Neural cell (in vitro differentiated cells): ENCODE measurements around the gene PPP1R12A. TPM values are rescaled to one million over a fixed set of nuclear protein-coding genes. Genes with fewer than 3 reads are reported as not detected.
"Not testable (repeated sequence)": the region's sequence is repeated elsewhere in the genome, so short reads cannot be mapped to it uniquely, and the experiment has no call there.

Source experiments
- H2AFZ ChIP-seq: fragments of 200-600, 300-800 bp; sonication (generic), shearing (Covaris generic); 2 replicates; pipeline ENCODE4 v1.6.0; 2014; ENCODE audit warnings: low read depth, mild to moderate bottlenecking, antibody characterized with exemption, low read length, moderate library complexity
- H3F3A ChIP-seq: fragments of 200-600 bp; shearing (Covaris generic); 2 replicates; pipeline ENCODE4 v1.6.1; 2016; ENCODE audit warnings: mild to moderate bottlenecking, moderate library complexity, mixed read lengths, antibody characterized with exemption, low read length; ENCODE audit not compliant: insufficient read depth, poor library complexity, severe bottlenecking
- H3K27ac ChIP-seq: fragments of 200-600, 300-800 bp; sonication (generic), shearing (Covaris generic); 2 replicates; pipeline ENCODE4 v1.5.1; 2014; ENCODE audit warnings: mild to moderate bottlenecking, low read length, moderate library complexity
- H3K27me3 ChIP-seq: fragments of 300-800, 200-600 bp; sonication (generic), shearing (Covaris generic); 2 replicates; pipeline ENCODE4 v1.6.0; 2014; ENCODE audit warnings: mild to moderate bottlenecking, low read depth, low read length, moderate library complexity; ENCODE audit not compliant: insufficient read depth
- H3K36me3 ChIP-seq: fragments of 300-800, 200-600 bp; sonication (generic), shearing (Covaris generic); 2 replicates; pipeline ENCODE4 v1.5.1; 2014; ENCODE audit warnings: mild to moderate bottlenecking, antibody characterized with exemption, low read length, moderate library complexity; ENCODE audit not compliant: insufficient read depth
- H3K4me2 ChIP-seq: fragments of 300-800, 200-600 bp; sonication (generic), shearing (Covaris generic); 2 replicates; pipeline ENCODE4 v1.6.0; 2014; ENCODE audit warnings: mild to moderate bottlenecking, low read length
- H3K4me3 ChIP-seq: fragments of 300-800, 200-600 bp; sonication (generic), shearing (Covaris generic); 2 replicates; pipeline ENCODE4 v1.5.1; 2014; ENCODE audit warnings: mild to moderate bottlenecking, low read length, moderate library complexity
- H3K79me2 ChIP-seq: fragments of 200-600 bp; shearing (Covaris generic); replicated peaks from 2 replicates; pipeline ENCODE4 v1.6.0; 2014; ENCODE audit warnings: mild to moderate bottlenecking, low read length, moderate library complexity; ENCODE audit not compliant: insufficient read depth
- H3K9ac ChIP-seq: fragments of 300-800, 200-600 bp; sonication (generic), shearing (Covaris generic); 2 replicates; pipeline ENCODE4 v1.6.1; 2016; ENCODE audit warnings: mild to moderate bottlenecking, low read length, mixed read lengths
- H3K9me2 ChIP-seq: fragments of 200-600 bp; shearing (Covaris generic); 2 replicates; pipeline ENCODE4 v1.6.1; 2016; ENCODE audit warnings: mild to moderate bottlenecking, low read length, mixed read lengths; ENCODE audit not compliant: insufficient read depth
- H3K9me3 ChIP-seq: fragments of 200-600, 300-800 bp; sonication (generic), shearing (Covaris generic); 2 replicates; pipeline ENCODE4 v1.6.1; 2016; ENCODE audit warnings: mild to moderate bottlenecking, mixed run types, low read length, moderate library complexity, mixed read lengths
- H4K20me1 ChIP-seq: fragments of 200-600 bp; shearing (Covaris generic); 2 replicates; pipeline ENCODE4 v1.6.1; 2016; ENCODE audit warnings: mild to moderate bottlenecking, mixed run types; ENCODE audit not compliant: insufficient read depth
- EP300 ChIP-seq: fragments of 450-650 bp; conservative IDR thresholded peaks from 2 replicates; pipeline ENCODE4 v1.6.1; 2014; ENCODE audit warnings: antibody characterized with exemption, mild to moderate bottlenecking, moderate library complexity; ENCODE audit not compliant: poor library complexity, severe bottlenecking
- EZH2 ChIP-seq: fragments of 200-600, 300-800 bp; shearing (Covaris generic), sonication (generic); IDR thresholded peaks from 2 replicates; pipeline ENCODE4 v1.6.1; 2014; ENCODE audit warnings: antibody characterized with exemption, low read length, borderline replicate concordance, mild to moderate bottlenecking; ENCODE audit not compliant: insufficient read depth, poor library complexity, severe bottlenecking
- POLR2AphosphoS5 ChIP-seq: IDR thresholded peaks from 2 replicates; pipeline ENCODE4 v1.6.1; 2012
- RAD21 ChIP-seq: fragments of 450-650 bp; conservative IDR thresholded peaks from 2 replicates; pipeline ENCODE4 v1.6.1; 2014; ENCODE audit warnings: antibody characterized with exemption, mild to moderate bottlenecking, moderate library complexity
- SMC3 ChIP-seq: fragments of 450-650 bp; conservative IDR thresholded peaks from 2 replicates; pipeline ENCODE4 v1.6.1; 2014; ENCODE audit warnings: antibody characterized with exemption, mild to moderate bottlenecking, moderate library complexity; ENCODE audit not compliant: poor library complexity
- TAF1 ChIP-seq: IDR thresholded peaks from 2 replicates; pipeline ENCODE4 v1.6.1; 2012; ENCODE audit warnings: low read depth
- polyA plus RNA-seq: library from polyadenylated mRNA; depleted of rRNA; stranded (reverse); fragments of >200 nt; gene quantifications from 2 replicates; pipeline ENCODE4 v1.2.3, GENCODE V29; 2014
- TF ChIP-seq, protein P1 (sequence below): IDR thresholded peaks from 2 replicates; pipeline ENCODE4 v1.6.1; 2012; ENCODE audit warnings: borderline replicate concordance

PPP1R12A gene
- polyA plus RNA-seq, 1 donor from 2014 or later, result 68.2 TPM

DNA sequence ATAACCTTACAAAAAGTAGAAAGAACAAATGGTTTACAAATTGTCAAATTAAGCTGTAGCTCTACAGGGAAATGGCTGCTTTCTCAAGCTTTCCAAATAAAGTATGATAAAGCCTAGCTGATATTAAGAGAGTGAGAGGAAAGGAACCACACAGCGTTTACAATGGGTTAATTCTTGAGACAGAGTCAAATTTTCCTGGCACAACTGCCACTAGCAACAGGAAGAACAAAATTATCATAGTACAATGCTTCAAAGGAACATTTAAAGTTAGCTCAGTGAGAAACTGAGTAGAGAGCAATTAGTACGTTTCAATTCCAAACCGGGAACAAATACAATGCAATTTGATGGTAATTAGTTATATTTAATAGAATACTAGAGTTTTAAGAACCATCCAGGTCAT, 116.0 kb downstream of the PPP1R12A start (continued):
- no peak for TF ChIP-seq SMC3

DNA sequence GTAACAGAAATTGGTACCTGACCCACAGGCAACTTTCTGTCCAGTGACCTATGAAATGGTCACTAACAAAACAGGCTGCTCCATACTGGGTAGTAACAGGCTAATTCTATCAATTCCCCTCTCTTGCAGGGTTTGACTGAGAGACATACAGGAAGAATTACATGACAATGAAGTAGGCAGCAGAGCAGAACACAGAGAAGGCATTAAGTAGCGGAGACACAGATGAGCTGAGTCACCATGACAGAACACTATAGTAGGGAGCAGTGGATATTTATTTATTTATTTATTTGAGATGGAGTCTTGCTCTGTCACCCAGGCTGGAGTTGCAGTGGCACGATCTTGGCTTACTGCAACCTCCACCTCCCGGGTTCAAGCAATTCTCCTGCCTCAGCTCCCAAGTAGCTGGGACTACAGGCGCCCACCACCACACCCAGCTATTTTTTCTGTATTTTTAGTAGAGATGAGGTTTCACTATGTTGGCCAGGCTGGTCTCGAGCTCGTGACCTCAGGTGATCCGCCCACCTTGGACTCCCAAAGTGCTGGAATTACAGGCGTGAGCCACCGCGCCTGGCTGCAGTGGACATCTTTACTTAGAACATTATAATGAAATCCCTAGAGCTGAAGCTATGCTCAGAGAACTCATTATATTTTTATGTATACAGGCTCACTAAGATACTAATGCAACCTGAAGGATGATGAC, 150.4 kb downstream of the PPP1R12A start:
- H3K27ac ChIP-seq, H3K9ac ChIP-seq, H2AFZ ChIP-seq, H3K27me3 ChIP-seq, H3K4me3 ChIP-seq, H4K20me1 ChIP-seq, H3K4me2 ChIP-seq, H3K36me3 ChIP-seq, H3K9me2 ChIP-seq, H3K9me3 ChIP-seq, H3K79me2 ChIP-seq, H3F3A ChIP-seq: not testable (repeated sequence)

DNA sequence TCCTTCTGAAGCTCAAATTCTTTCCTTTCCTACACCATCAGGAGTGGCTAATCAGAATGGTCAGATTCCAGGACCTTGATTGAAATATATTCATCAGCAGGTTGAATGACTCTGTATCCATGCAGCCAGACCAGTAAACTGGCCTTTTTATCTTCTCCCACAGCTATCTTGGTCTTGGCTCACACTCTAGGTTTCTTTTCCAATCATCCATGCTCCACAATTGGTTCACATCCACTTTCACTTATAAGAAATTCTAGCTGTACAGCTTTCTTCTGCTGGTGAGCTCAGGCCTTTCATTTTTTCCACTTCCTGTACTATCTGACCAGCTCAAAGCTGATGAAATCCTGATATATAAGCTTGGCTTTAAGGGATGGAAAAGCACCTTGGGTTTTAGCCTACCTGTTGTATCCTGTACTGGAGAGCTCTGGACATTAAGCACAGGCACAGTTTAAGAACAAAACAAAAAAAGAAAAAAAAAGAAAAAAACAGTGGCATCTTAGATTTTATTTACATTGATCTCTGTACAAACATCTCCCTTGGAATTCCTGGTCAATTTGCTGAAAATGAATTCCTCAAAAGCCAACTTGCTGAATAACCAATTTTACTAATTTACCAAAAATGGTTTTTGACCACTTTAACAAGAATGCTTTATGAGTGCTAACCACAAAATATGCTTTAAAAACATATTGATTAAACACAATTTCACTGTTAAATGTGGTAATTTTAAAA, 152.6 kb downstream of the PPP1R12A start:
- no peaks in the 10 kb centered on the region for H3F3A ChIP-seq
- H2AFZ ChIP-seq, result no peak overlapping the region
- H3K36me3 ChIP-seq, result no peaks in the 10 kb centered on the region
- H3K27ac ChIP-seq, result no peak overlapping the region
- no peak overlapping the region for H3K4me3 ChIP-seq
- no peak overlapping the region for H3K4me2 ChIP-seq
- H4K20me1 ChIP-seq, result no peaks in the 10 kb centered on the region
- no peaks in the 10 kb centered on the region for H3K9me2 ChIP-seq
- H3K79me2 ChIP-seq, result no peaks in the 10 kb centered on the region
- no peak for TF ChIP-seq EZH2
- TF ChIP-seq SMC3, result no peak
- no peak for TF ChIP-seq EP300
- H3K9me3 ChIP-seq, result no peaks in the 10 kb centered on the region
- H3K27me3 ChIP-seq, result no peaks in the 10 kb centered on the region
- H3K9ac ChIP-seq, result no peak overlapping the region

DNA sequence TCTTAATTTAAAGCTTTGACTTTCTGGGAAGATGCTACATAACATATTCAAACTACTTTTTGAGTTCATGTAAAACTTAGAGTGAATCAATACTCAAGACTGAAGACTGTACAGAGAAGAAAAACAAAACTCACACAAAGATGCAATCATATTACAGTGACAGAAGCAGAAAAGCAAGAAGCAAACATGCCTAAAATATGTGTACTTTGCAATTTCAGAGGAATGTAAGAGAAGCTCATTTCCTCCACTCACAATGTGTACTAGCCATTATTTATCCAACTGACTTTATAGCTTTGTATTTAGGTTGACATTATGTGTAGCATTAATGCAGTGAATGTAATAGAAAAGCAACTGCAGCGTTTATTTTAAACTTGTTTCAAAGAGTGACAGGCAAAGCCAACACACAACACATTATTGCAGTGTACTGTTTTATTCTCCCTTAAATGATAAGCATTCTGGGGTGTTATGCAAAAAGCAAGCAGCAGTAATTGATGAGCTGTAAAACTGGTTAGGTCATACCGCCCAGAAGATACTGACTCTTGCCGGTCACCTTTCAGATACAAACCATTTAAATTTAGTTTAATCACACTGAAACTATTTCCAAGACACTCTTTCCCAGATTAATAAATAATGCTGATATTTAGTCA, 156.0 kb downstream of the PPP1R12A start:
- Histone ChIP-seq H3K9ac (no peak overlapping the region), H3K79me2 (no peaks in the 10 kb centered on the region), H3K27me3 (no peaks in the 10 kb centered on the region), H3K36me3 (peaks cover 4% of the 10 kb centered on the region), H3K9me3 (no peaks in the 10 kb centered on the region), H3K4me3 (no peak overlapping the region), H3K9me2 (no peaks in the 10 kb centered on the region), H3K27ac (no peak overlapping the region), H2AFZ (no peak overlapping the region), H4K20me1 (no peaks in the 10 kb centered on the region), H3K4me2 (no peak overlapping the region), H3F3A (no peaks in the 10 kb centered on the region)
- TF ChIP-seq TAF1 (no peak), POLR2AphosphoS5 (no peak), RAD21 (no peak)
- TF ChIP-seq, protein P1, sequence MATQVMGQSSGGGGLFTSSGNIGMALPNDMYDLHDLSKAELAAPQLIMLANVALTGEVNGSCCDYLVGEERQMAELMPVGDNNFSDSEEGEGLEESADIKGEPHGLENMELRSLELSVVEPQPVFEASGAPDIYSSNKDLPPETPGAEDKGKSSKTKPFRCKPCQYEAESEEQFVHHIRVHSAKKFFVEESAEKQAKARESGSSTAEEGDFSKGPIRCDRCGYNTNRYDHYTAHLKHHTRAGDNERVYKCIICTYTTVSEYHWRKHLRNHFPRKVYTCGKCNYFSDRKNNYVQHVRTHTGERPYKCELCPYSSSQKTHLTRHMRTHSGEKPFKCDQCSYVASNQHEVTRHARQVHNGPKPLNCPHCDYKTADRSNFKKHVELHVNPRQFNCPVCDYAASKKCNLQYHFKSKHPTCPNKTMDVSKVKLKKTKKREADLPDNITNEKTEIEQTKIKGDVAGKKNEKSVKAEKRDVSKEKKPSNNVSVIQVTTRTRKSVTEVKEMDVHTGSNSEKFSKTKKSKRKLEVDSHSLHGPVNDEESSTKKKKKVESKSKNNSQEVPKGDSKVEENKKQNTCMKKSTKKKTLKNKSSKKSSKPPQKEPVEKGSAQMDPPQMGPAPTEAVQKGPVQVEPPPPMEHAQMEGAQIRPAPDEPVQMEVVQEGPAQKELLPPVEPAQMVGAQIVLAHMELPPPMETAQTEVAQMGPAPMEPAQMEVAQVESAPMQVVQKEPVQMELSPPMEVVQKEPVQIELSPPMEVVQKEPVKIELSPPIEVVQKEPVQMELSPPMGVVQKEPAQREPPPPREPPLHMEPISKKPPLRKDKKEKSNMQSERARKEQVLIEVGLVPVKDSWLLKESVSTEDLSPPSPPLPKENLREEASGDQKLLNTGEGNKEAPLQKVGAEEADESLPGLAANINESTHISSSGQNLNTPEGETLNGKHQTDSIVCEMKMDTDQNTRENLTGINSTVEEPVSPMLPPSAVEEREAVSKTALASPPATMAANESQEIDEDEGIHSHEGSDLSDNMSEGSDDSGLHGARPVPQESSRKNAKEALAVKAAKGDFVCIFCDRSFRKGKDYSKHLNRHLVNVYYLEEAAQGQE, result no peak
